Activated CD4-positive, alpha-beta T cell treated with anti-CD3 and anti-CD28 coated beads for 48 hours (primary cell): ENCODE results near the gene FAT2.
A peak's percentile ranks its signal among the peaks of the same experiment; 100 is the strongest.
"Not testable (repeated sequence)": the region's sequence is repeated elsewhere in the genome, so short reads cannot be mapped to it uniquely, and the experiment has no call there.

Experiments
- DNase-seq: peaks from one replicate; pipeline ENCODE4 v3.0.0-alpha.2; 2020

Gene FAT2

DNA sequence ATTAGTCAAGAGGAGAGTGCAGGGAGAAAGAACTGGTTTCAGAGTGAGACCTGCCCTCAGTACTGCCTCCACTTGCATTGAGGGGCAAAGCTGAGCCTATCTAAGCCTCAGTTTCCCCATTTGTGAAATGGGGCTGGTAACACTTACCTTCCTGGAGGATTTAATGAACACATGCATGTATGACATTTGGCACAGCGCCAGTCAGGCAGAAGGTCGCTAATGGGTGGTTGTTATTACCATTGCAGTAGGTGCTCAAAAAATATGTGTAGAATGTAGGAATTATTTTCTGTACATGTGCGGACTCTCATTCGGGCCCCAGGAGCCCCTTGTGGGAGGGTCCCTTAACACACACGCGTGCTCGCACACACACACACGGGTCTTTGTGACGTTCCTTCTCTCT lies 10.9 kb downstream of the FAT2 start:
- DNase-seq: no peak

DNA sequence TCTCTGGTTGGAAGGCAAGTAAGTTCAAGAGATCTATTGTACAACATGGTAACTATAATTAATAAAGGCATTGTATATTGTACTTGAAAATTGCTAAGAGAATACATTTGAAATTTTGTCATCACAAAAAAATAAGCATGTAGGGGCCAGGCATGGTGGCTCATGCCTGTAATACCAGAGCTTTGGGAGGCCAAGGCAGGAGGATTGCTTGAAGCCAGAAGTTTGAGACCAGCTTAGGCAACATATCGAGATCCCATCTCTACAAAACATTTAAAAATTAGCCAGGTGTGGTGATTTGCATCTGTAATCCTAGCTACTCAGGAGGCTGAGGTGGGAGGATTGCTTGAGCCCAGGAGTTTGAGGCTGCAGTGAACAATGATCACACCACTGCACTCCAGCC lies 12.0 kb downstream of the FAT2 start:
- not testable (repeated sequence) for DNase-seq

DNA sequence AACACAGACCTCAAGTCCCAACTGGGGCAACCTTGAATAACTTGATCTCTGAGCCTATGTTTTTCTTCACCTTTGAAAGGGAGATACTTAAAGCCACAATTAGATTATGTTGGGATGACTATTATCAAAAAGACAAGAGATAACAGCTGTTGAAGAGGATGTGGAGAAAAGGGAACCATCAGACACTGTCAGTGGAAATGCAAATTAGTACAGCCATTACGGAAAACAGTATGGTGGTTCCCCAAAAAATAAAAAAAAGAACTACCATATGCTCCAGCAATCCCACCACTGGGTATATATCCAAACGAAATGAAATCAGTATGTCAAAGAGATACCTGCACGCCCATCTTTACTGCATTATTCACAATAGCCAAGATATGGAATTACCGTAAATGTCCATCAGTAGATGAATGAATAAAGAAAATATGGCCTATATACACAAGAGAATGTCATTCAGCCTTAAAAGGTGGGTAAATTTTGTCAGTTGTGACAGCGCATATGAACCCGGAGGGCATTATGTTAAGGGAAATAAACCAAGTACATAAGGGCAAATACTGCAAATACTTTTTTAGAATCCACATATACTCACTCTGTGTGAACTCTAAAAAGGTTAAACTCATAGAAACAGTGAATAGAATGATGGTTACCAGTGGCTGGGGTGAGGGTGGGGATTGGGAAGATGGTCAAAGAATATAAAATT lies 12.7 kb downstream of the FAT2 start:
- no peak for DNase-seq

DNA sequence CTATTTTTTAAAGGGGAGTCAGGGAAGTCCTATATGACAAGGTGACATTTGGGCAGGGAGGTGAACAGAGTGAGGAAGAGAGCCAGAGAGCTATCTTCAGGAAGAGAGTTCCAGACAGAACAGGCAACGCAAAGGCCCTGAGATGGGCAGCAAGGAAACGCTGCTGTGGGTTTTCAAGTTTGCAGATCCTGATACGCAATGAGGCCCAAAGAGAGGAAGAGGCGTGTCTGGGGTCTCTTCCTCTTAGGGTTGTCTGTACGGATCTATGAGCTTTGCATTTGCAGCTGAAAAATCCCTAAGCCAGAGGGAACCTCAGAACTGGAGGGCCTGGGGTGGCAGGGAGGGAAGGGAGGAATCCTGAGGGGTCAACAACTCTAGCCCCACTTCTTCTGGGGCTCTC lies 13.6 kb downstream of the FAT2 start:
- DNase-seq: no peak

DNA sequence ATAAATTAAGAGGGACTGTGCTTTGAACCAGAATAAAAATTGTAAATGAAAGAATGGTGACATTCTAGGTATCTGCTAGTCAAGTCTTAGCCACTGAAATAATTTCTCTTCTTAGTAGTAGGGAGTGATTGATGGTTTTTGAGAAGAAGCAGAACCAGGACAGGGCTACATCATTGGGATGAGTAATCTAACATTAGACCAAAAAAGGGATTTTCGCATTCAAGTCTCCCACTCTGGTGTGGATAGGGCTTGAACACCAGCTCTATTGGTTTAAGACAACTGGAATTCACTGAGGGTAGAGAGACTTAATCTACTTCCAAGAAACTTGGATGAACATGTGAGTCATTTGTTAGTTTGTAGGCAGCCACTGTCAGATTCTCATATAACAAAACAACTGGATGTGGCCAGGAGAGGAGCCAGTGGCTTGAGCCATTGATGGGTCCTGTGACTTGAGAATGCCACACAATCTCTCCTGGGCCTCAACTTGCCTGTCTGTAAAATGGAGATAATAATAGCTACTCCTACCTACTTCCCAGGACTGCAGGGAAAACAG lies 16.6 kb downstream of the FAT2 start:
- no peak for DNase-seq

DNA sequence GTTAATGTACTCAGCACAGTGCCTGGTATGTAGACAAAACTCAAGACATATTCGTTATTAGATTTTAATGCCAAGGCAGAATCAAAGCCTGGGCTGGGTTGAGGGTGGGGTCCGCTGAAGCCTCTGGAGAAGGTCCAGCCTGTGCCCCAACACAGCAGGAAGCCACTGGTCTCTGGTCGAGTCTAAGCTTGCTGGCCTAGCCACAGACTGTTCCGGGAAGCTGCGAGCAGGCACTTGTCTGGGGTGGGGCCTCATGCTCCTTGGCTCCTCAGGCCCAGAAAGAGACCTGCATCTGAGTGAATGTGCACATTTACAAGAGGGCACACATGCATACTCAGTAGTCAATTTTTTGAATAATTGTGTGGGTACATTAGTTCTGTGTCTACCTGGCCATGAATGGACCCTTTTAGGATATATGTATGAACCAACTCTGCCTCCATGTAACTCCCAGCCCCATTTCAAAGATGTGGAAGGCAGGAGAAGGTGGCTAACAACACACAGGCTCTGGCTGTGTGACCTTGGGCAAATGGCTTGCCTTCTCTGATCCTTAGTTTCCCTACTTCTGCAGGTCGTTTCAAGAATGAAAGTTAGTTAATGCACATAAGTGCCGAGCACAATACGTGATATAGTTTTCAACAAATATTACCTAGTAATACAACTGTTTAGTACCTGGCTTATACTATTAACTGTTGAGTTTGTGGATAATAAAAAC lies 18.3 kb downstream of the FAT2 start:
- no peak for DNase-seq

DNA sequence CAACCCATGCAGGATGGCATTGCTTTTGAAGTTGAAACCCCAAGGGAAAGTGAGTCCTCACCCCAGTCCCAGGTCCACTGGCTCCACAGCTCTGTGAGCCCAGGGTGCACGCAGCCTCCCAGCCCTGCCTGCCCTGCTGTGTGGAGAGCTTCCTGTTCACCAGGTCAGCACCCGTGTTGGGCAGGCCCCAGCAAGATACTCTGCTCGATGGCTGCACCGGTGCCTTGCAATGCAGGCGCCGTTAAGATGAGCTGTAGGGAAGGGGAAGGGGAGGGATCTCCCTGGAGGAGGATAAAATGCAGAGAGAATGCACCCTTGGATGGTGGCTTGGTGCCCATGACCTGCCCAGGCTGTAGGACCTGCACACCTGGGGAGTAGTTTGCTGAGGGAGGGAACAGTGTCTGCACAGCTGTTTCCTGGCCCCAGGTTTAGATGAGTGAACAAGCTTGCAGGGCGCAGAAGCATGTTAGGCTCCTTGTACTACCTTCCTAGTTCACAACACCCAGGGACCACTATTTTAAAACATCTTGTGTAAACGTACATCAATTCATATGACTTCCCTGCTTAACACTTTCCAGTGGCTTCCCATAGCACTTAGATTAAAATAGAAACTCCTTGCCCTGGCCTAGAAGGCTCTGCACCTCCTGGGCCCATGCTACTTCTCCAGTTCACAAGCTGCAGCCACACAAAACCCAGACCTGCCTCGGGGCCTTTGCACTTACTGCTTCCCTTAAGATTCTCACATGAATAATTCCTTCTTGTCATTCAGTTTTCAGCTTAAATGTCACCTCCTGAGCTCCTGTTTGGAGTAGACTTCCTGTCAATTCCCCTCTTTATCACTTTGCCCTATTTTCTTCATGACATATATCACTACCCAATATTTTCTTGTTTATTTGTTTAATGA lies 19.6 kb downstream of the FAT2 start:
- no peak for DNase-seq

DNA sequence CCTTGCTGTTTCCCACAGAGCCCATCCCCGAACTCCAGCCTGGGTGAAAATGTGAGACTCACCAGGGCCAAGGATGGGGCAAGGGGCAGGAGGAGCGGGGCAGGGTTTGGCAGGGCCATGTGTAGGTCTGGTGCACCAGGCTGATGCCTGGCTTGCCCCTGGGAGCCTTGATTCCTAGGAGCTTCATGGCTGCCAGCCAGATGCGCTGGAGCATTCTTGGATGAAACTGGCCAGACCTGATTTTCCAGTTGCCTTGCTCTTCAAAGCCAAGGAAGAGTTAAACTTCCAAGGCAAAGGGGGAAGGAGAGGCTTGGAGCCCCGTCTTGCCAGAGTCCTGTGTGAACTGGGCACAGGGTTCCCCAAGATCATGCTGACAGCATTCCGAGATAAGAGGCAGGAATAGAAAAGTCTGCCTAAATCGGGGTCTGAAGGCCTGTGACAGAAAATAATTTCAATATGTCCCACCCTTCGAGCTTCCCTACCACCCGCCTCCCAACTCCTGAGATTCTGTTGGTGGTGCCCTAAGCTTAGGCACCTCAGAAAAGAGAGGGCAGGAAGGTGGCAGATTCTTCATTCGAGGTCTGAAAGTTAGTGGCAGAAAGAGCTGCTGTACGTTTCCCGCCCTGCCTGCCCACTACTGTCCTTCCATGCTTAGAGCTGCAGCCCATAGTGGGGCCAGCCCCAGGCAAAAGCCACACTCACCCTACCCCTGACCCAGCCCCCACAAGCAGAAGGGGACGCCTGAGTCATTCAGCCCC lies 20.4 kb downstream of the FAT2 start:
- no peak for DNase-seq

DNA sequence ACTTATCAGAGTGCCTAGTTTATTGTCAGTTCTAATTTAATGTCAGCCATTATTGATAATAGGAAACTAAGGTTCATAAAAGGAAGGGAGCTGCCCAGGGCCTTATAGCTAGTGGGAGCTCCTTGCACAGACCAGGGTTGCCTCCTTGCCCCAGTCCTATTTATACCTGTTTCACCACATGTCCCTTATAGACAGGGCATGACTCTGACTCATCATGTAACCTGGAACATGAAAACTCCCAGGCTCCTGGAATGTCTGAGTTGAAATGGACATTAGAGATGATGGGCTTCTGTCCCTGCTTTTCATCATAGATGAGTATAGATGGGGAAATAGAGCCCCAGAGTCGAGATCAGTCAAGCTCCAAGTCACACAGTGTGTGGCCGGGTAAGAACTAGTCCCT lies 21.1 kb downstream of the FAT2 start:
- no peak for DNase-seq

DNA sequence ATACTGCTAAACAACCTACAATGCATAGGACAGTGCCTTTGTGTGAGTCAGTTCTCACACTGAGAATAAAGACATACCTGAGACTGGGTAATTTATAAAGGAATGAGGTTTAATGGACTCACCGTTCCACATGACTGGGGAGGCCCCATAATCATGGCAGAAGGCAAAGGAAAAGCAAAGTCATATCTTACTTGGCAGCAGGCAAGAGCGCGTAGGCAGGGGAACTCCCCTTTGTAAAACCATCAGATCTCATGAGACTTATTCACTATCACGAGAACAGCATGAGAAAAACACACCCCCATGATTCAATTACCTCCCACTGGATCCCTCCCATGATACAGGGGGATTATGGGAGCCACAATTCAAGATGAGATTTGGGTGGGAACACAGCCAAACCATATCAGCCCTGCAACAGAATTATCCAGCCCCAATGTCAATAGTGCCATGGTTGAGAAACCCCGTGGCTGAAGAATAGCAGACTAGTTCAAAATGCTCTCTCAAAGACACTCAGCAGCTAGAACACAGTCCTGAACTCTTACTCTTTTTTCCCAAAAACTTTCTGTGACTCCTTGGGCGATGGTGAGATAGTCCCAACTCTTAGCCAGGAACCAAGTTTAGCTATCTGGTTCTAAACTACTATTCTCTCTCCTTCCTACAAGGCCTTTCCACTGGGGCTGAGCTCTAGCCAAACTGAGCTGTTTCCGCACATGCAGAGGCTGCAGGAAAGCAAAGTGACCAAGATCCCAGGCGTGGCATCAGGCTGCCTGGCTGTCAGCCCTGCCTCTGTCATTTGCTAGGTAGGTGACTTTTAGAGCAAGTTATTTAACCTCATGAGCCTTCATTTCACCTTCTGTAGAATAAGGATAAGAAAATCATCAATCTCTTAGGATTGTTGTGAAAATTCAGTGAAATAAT lies 21.7 kb downstream of the FAT2 start:
- peak; percentile 60 for DNase-seq

DNA sequence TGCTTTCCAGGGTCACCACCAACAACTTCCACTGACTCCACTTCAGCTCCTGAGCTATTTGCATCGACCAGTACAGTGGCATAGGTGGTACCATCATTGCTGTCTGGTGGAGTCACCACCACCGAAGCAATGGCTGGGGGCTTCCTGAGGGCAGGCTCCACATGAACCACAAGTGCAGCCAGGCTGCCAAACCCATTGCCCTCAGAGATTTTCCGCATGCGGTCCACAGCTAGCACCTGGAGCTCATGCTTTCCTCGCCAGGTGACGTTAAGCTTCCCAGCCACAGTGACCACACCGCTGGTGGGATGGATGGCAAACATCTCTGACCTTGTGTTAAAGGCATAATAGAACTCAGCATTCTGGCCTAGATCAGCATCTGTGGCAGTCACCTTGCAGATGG lies 23.1 kb downstream of the FAT2 start:
- no peak for DNase-seq

DNA sequence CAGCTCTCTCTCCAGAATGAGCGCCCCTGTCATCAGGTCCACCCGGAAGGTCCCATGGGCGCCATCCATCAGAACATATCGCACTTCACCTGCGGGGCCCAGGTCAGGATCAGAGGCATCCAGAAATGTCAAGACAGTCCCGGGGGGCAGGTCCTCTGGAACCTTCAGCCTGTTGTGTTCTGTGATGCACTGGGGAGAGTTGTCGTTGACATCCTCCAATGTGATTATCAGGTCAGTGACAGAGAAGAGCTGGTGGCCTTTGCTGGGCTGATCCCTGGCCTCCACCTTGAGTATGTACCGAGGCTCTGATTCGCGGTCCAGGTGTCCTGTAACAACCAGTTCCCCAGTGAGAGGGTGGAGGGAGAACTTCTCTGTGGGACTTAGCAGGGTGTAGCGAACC lies 25.2 kb downstream of the FAT2 start:
- DNase-seq: no peak

DNA sequence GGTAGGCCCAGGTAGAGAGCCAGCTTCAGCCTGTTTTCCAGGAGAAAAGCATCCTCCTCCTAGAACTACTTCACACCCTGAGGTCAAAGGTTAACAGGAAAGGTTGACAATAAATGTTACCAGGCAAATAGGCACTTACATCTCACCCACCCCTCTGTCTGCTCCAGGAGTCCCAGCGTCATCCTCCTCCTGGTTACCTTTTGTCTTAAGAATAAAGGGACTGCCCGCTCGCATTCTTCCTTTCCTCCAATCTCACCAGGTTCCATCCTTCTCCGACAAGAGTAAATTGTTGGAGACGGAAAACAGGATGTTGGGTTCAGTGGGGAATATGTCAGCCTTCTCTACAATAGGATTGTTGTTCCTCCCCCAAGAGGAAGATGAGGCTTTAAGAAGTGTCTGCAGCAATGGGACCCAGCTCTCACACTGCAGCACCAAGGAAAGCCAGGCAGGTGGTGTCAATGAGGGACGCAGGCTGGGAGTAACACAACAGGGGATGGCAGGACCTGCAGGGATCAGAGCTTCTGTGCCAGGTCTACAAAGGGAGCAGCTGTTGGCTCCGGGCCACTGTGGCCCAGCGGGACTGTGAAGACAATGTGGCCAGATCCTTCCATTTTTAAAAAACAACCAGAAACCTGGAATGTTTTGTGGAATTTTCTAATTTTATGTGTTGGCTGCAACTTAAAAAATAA lies 29.0 kb downstream of the FAT2 start:
- no peak for DNase-seq

DNA sequence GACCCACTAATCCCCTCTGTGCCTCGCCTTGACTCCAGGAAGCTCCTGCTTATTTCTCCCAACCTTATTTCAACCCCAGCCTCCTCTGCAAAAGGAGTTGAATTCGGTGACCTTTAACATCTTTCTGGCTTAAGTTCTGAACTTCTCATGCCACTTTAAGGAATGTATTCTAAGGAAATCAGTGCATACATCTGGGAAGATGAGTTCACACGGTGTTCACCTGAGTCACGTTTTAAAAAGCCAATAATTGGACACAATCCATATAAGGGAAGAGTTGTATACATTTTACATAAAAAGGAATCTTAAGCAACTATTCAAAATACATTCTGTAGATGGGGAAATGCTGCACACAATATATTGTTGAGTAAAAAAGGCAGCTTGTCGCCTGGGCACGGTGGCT lies 33.2 kb downstream of the FAT2 start:
- DNase-seq: no peak

DNA sequence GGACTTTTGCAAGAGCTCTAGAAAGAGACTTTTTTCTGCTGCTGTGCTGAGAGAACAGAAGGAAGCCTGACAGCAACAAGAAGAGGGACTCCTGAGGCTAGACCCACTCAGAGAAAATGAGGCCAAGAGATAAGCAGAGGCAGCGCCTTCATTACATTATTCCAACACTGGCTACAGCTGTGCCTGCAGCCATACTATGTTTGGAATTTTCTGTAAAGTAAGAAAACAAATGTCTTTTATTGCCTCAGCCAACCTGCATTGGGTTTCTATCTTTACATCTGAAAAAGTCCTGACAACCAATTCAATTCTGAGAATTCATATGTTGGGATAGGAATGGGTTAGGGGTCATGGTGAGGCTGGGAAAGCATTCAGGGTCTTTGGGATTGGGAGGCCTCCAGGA lies 33.7 kb downstream of the FAT2 start:
- DNase-seq: no peak

DNA sequence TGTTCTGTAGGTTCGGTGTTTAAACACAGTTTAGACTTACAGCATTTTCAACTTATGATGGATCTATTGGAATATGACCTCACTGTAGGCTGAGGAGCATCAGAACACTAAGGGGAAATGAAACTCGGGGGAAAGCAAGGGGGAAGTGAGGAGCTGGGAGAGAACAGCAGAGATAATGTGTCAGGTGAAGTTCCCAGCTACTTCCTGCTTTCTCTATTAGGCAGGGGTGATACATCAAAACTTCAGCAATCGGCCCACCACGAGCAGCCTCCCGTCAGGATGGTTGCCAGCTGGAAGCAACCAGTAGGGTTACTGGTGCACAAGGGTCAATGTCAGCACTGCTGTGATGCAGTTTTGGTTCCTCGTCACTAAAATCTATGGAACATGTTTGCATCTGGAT lies 34.3 kb downstream of the FAT2 start:
- DNase-seq: no peak

DNA sequence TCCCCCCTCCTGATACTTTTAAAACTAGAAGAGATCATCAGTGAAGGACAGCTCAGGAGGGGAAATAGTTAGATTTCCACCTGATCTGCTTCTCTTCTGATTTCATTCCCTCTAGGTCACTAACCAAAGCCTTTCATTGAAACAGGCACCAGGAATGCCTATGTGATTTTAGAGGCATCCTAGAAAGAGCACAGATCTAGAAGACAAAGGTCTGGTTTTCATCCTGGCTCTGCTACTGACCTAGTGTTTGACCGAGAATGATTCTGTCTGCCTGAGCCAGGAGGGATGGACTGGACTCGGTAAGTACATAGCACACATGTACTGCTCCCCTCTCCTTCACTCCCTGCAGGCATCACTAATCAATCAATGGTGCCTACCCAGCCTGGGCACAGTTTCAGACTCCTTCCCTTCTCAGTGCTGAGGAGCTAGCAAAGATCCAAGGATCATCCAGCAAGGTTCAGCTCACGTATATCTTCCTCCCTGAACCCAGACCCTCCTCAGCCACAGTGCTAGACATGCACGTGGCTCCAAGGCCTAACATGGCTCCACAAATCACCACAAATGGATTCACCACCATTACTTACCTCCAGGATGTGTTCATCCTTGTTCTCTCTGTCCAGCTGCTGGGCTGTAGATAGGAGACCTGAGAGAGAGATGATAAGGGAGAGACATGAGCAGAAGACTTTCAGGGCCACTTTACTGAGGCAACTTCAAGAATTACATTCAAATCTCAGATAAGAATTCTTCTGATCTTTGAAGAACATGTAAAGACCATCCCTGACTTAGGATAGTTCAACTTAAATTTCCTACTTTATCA lies 35.2 kb downstream of the FAT2 start:
- DNase-seq: no peak

DNA sequence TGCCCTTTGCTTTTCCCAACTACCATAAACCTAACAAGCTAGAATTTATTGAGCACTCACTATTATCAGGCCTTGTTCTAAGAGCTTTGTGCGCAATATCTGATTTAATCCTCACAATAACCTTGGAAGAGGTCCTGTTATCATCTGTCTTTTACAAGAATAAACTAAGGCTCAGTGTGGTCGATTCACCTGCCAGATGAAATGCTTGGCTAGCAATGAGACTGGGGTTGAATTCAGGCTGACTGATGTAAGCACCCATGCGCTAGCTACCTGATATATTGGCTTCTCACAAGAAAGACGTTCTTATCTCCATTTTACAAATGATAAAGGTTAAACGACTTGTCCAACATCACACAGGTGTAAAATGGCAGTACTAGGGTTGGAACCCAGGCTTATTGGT lies 37.4 kb downstream of the FAT2 start:
- no peak for DNase-seq

DNA sequence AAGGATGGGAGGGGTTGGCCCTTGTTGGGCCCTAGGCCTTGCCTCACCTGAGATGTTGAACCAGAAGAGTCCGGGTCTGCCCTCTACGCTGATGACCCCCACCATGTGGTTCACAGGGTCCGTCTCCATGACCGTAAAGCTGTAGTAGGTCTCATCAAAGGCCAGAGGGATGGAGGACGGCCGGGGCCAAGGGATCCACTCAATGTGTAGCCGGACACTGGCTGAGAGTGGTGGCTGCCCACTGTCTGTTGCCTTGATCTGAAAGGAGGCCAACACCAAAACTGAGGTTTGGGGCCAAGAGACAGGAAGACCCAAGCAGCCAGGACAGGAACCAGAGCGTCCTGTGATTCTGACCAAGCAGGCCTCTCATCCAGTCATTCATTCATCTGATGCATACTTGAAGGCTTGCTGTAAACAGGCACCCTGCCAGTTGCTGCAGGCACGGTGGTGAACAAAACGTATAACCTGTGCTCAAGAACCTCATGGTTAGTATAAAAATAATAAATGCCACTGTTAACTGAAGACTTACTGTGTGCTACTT lies 37.9 kb downstream of the FAT2 start:
- no peak for DNase-seq

DNA sequence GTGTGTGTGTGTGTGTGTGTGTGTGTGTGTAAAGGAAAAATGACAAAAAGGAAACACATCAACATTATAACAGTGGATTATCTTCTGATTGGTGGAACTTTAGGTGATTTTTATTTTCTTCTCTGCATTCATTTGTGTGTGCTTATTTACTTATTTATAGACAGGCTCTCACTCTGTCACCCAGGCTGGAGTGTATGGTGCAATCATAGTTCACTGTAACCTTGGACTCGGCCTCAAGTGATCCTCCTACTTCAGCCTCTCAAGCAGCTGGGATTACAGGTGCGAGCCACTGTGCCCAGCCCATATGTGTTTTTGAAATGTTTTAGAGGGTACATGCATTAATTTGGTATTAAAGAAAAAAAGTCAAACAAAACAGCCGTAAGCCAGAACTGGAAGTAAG lies 39.1 kb downstream of the FAT2 start:
- DNase-seq: no peak
